HG02885 (cell line): ENCODE results near the gene RABL3.
"Not testable (repeated sequence)": the region's sequence is repeated elsewhere in the genome, so short reads cannot be mapped to it uniquely, and the experiment has no call there.

ENCODE experiments used
- ATAC-seq: cut with Tn5 transposase; IDR thresholded peaks from one replicate; pipeline ENCODE4 v1.9.1; 2021; ENCODE audit warnings: mild to moderate bottlenecking; ENCODE audit not compliant: unreplicated experiment, poor library complexity

The RABL3 gene

GRCh38 chr3:120684896-120685295, 57.4 kb downstream of the RABL3 start:
- ATAC-seq = no peak

- no peak for ATAC-seq
Observed at GRCh38 chr3:120683671-120684301, 58.5 kb downstream of the RABL3 start.

GRCh38 chr3:120683213-120683612, 59.1 kb downstream of the RABL3 start:
- ATAC-seq = no peak

GRCh38 chr3:120682095-120682681, 60.1 kb downstream of the RABL3 start, which contains the start of gene HGD:
HGD (minus strand) TSS chr3:120682239; CDS start chr3:120682111, 128 bp downstream.
- ATAC-seq = no peak

- ATAC-seq = no peak
Observed at GRCh38 chr3:120681506-120682038, 60.7 kb downstream of the RABL3 start.

GRCh38 chr3:120681018-120681417, 61.3 kb downstream of the RABL3 start:
- no peak for ATAC-seq

GRCh38 chr3:120680193-120680894, 62.0 kb downstream of the RABL3 start:
- ATAC-seq = no peak

GRCh38 chr3:120678984-120679383, 63.3 kb downstream of the RABL3 start:
- peak; percentile 47 for ATAC-seq

- ATAC-seq = peak; percentile 75
Observed at GRCh38 chr3:120678331-120678947, 63.9 kb downstream of the RABL3 start.

GRCh38 chr3:120677193-120677592, 65.1 kb downstream of the RABL3 start:
- ATAC-seq = not testable (repeated sequence)

- ATAC-seq = no peak
Observed at GRCh38 chr3:120673116-120673515, 69.2 kb downstream of the RABL3 start.

- no peak for ATAC-seq
Observed at GRCh38 chr3:120670576-120670975, 71.7 kb downstream of the RABL3 start.

- ATAC-seq = no peak
Observed at GRCh38 chr3:120664926-120665325, 77.4 kb downstream of the RABL3 start.

- ATAC-seq = no peak
Observed at GRCh38 chr3:120661945-120662344, 80.4 kb downstream of the RABL3 start.

- no peak for ATAC-seq
Observed at GRCh38 chr3:120661106-120661905, 81.0 kb downstream of the RABL3 start.

GRCh38 chr3:120659834-120660233, 82.5 kb downstream of the RABL3 start:
- no peak for ATAC-seq

- ATAC-seq = no peak
Observed at GRCh38 chr3:120659285-120659684, 83.0 kb downstream of the RABL3 start.

- ATAC-seq = no peak
Observed at GRCh38 chr3:120652896-120653545, 89.3 kb downstream of the RABL3 start.

GRCh38 chr3:120652281-120652680, 90.0 kb downstream of the RABL3 start:
- no peak for ATAC-seq

GRCh38 chr3:120650311-120650710, 92.0 kb downstream of the RABL3 start:
- no peak for ATAC-seq
